Embryonic facial prominence (tissue), 1 donor: Measurements from ENCODE around the gene SLC16A1.
"Not testable (repeated sequence)": the region's sequence is repeated elsewhere in the genome, so short reads cannot be mapped to it uniquely, and the experiment has no call there.

Source experiments
- DNase-seq: peaks from one replicate; pipeline ENCODE4 v3.0.0-alpha.2; 2016; ENCODE audit errors: extremely low spot score

SLC16A1 gene

DNA sequence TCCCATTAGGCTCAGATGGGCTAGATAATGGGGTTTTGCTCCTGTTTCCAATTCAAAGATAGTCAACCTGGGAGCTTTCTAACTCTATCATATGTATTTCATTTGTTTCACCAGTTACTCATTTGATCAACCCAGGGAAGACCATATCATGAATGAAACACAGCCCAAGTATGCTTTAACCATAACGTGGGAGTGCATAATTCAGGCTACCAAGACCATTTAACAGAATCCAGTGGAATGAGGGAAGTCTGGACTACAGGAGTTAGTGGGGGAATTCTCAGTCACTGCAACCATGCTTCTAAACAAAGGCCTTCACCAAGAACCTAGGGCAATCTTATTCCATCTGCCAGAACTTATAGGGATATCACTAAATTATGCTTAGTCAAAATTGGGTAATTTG lies 15.0 kb upstream of the SLC16A1 start:
- DNase-seq: no peak

DNA sequence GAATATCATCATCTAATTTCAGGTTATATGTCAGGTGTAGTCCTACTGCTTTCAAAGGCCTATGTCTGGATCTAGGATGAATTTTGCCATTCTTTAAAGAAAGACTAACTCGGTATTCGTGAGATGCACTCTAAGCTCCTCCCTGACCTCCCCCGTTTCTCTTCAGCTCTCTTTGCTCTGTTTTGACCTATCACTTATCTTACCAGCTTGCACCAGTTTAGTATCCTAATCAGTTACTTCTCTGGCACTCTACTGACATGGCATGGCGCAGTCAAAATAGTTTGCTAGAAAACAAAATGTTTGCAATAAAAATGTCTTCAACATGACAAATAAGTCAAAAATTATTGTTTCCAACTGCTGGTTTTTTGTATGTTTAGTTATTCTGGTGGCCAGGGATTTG lies 8.4 kb upstream of the SLC16A1 start:
- no peak for DNase-seq

DNA sequence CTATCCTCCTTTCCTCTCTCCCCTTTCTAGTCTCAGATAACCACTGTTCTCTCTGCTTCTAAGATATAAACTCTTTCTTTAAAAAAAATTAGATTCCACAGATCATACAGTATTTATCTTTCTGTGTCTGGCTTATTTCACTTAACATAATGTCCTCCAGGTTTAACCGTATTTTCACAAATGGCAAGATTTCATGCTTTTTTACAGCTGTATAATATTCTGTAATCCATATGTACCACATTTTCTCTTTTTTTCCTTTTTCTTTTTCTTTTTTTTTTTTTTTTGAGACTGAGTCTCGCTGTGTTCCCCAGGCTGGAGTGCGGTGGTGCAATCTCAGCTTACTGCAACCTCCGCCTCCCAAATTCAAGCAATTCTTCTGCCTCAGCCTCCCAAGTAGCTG lies 5.1 kb upstream of the SLC16A1 start:
- DNase-seq: no peak

DNA sequence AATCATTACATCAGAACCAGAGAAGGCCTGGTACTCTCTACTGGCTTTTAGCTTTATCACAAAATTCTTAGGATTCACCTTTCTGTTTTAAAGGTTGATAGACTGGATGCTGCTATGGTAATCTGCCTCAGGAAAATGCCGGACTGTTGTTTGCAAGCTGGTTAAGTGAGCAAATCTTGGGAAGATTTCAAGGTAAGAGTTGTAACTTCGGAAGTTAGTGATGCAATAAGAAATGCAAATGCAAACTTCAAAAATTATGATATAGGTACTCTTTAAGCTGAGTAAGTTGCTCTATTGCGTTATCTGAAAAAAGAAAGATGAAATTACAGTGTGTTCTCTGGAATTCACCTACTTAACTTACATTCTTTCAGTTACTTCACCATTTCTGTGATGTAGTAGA lies 4.4 kb upstream of the SLC16A1 start:
- no peak for DNase-seq

DNA sequence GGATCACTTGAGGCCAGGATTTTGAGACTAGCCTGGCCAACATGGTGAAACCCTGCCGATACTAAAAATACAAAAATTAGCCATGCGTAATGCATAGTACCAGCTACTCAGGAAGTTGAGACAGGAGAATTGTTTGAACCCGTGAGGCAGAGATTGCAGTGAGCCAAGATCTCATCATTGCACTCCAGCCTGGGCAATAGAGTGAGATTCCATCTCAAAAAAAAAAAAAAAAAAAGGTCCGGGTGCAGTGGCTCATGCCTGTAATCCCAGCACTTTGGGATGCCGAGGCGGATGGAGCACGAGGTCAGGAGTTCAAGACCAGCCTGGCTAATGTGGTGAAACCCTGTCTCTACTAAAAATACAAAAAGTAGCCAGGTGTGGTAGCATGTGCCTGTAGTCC lies 2.2 kb upstream of the SLC16A1 start:
- DNase-seq: not testable (repeated sequence)

DNA sequence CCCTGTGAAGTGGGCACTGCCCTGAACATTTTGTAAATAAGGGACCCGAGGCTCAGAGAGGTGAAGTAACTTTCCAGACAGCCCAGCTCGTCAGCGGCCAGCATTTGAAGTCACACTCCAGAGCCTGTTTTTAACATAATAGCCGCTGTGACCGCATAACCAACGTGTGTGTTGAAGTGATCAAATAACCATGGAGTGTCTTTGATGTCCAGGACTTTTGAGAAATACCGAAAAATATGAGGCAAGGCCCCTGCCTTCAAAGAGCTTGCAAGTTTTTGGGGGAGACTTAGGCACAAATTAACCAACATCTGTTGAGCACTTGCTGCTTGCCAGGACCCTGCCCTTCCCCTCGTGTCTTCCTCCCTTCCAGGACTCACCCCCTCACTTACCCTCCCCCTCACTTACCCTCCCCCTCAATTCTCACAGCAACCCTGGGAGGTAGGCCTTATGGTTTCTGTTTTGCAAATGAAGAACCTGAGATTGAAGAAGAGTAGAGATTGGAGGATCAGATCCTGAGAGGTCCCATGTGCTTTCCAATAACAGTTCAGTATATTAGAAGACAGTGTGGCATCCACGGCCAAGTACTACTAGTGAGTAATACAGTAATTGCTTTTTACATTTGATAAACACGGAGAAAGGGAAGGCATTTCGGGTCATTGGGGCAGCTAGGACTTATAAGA lies 1.3 kb upstream of the SLC16A1 start:
- DNase-seq: peak; percentile 38

DNA sequence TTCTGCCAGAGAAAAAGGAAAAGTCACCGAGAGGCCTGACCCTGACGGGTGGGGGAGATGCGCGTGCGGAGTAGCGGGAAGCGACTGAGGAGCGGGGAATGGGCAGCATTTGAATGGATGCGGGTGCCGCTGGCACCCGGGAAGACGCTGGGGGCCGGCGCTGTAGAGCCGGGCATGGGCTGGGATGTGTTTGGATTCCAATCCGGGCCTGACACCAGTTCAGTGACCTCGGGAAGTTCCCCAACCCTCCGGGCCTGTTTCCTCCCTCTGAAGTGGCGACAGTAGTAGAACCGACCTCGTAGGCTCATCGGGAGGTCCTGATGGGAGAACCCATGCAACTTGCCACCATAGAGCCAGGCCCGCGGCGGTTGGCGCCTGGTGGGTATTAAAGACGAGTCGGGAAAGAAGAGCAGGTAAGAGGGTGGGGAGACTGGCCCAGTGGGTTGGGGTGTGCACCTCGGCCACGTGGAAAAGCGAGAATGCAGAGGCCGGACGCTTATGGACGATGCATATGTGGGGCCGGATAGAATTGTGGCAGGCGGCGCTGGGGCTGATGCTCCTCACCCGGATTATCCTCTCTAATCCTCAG lies 642 bp upstream of the SLC16A1 start:
- no peak for DNase-seq

DNA sequence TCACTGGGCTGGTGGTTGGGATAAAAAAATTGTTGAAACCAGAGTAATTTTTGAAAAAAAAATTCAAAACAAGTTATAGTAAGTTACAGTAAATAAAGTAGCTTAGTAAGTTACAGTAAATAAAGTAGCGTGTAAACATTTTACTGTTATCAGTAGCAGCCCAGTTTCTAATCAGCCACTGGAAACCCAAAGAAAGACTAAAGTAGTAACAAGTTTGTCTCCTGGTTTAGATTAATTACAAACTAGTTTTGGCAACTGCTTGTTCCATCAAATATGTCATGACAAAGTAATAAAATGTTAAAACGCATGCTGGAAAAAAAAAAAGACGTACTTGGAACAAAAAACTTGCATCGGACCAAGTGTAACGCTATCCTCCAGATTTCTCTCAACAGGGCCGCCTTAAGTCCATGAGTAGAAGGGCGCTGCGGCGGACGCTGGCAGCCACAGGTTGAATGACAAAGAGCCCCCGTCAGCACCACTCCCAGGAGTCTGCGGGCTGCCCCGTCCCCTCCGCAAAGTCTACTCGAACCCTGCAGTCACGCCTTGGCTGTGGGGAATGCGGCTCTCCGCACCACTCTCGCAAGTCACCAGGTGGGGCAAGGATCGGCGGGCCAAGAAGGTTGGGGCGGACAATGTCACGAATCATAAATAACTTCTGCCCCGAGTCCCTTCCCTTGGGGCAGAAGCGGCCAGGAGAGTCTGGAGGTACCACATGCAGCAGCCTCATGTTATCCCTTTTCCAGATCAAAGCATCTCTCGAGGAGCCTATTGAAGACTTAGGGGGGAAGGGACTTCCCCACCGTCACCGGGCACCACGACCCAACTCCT lies 837 bp downstream of the SLC16A1 start:
- DNase-seq: peak; percentile 36

DNA sequence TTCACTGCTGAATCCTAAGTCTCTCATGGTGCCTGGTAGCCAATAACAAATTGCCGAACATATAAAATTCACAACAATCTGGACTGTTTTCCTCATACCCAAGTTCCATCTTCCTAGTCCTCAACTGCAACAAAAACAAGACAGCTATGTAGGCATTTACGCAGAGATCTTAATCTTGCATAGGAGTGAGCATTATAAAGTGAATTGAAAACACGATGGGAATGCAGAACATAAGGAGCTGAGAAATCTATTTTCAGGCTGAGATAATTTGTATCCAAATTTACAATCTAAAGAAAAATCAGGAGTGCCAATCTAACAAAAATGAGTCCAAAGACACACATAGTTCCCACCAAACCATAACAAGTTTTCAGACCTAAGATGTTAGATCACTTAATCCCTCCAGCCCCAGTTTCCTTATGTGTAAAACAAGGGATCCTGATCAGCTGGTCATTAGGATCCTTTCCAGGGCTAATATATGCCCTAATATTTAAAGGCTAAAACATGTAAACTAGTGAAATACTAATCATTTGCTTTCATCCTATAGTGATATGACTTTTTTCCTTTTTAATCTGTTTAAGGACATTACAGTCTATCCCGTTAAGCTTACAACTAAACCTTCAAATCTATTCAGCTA lies 1.9 kb downstream of the SLC16A1 start:
- DNase-seq: no peak

DNA sequence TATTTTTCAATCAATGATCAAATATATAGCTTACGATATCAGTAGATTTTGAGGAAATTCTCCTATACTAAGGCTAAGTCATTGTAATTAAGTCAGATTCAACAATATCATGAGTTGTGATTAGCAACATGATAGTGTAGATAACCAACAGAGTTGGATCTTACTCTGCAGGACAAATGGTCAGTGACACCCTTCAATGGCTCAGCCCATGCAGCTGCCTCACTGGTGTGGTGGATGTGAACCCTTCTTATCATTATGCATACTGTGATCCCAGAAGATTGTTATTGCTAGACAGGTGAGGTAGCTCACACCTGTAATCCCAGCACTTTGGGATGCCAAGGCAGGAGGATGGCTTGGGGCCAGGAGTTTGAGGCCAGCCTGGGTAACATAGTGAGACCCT lies 5.6 kb downstream of the SLC16A1 start:
- DNase-seq: no peak

DNA sequence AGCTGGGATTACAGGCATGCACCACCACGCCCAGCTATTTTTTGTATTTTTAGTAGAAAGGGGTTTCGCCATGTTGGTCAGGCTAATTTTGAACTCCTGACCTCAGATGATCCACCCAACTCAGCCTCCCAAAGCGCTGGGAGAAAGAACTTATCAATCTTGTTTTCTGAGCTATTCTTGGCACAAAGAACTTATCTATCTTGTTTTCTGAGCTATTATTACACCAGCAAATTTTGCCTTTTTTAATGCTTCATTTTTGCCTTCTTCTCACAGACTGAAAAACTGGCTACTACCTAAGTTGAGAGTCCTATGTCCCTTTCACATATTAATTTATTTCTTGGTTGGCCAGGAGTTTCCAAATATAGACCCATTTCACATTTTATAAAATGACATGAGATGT lies 9.3 kb downstream of the SLC16A1 start:
- no peak for DNase-seq

DNA sequence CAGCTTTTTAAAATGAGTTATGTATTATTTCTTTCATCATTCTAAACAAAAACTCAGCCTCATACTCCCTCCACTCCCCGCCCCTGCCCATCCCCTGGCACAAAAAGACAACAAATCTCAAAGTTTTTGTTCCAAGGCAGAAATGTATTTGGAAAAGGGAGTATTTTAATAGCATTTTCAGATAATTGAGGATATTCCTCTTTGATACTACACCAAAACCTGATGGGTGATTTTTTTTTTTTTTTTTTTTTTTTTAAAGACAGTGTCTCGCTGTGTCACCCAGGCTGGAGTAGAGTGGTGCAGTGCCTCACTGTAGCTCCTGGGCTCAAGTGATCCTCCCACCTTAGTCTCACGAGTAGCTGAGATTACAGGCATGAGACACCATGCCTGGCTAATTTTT lies 16.2 kb downstream of the SLC16A1 start:
- DNase-seq: no peak

DNA sequence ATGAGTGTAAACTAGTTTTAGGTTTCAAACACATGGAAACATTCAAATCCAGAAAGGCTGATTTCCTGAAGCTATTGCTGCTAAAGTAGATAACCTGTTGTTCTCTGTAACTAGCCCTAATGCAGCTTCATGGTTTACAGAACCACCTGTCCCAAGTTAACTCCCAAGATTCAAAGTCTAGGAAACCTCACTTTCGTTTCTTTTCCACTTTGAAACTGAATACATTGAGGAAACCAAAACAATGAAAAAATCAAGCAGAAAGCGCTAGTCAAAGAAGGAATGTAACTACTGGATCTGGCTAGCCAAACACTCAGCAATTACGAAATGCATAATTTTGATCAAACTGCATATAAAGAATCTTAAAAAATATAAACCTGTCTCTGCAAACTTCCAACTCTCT lies 17.8 kb downstream of the SLC16A1 start:
- no peak for DNase-seq

DNA sequence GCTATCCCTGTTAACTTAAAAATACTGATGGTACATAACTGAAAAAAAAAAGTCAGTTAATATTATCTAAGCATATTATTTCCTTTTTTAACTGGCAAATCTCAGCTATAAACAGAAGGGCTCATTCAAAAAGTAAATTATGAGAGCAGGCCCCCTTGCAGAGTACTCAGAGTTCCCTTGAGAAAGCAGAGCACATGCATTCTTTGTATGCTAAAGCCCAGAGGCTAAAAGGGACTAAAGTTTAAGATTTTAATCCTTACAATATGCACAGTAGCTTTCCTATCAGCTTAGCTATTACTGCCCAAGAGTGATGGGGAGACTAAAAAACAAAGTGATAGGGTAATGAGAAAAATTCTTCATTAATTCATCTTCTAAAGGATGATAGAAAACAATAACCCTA lies 18.5 kb downstream of the SLC16A1 start:
- DNase-seq: no peak

DNA sequence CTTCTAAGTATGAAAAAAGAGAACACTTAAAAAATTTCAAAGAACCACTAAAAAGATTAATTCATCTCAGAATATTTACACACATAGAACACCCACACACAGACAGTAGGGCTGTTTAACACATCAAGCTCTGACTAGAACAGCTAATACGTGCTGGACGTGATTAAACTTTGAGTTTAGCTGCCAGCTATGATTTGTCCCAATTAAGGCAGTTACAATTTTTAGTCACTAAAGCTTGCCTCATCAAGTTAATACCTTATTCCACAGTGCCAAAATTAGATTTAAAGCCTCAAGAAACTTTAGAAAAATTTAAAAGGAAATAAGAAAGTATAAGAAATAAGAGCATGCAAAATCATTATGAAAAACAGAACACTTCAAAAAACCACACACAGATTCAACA lies 18.9 kb downstream of the SLC16A1 start:
- no peak for DNase-seq

DNA sequence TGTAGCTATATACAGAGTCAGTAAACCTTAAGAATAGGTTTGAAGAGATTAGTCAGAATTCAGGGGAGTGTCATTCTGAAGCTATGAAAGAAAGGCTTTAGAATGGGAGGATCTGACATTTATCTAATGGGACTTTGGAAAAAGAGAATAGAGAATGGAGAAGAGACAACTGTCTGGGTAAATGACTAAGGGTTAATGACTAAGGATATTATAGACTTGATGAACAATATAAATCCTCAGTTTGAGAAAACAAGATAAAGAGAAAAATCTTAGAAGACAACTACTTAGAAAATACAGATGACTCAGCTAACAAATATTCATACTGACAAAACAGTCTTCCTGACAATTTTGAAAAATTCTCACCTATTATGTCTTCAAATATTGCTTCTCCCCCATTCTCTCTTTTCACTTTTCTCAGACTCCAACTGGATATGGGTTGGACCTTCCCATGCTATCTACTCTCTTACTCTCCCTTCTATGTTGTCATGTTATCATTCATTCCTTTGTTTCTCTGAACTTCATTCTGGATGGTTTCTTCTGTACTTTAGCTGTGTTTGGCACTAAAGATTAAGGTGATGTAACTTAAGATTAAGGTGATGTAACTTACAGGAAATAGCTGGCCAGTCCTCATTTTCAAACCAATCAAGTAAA lies 20.4 kb downstream of the SLC16A1 start:
- DNase-seq: no peak

DNA sequence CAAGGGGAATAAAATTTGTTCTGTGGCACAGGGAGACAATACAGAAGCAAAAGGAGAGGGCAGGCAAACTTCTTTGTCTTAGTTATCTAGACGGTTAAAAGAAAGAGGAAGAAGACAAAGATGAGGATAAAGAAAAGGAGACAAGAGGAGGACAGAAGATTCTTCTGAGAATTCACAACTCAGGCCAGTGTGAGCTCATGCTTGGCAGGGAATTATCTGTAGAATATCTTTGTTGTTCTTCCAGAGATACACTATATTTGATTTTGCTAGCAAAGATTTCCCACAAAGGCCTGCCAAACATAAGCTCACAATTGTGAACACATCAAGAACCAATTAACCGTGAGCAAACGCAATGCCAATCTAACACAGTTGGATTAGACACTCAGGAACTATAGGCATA lies 21.4 kb downstream of the SLC16A1 start:
- no peak for DNase-seq

DNA sequence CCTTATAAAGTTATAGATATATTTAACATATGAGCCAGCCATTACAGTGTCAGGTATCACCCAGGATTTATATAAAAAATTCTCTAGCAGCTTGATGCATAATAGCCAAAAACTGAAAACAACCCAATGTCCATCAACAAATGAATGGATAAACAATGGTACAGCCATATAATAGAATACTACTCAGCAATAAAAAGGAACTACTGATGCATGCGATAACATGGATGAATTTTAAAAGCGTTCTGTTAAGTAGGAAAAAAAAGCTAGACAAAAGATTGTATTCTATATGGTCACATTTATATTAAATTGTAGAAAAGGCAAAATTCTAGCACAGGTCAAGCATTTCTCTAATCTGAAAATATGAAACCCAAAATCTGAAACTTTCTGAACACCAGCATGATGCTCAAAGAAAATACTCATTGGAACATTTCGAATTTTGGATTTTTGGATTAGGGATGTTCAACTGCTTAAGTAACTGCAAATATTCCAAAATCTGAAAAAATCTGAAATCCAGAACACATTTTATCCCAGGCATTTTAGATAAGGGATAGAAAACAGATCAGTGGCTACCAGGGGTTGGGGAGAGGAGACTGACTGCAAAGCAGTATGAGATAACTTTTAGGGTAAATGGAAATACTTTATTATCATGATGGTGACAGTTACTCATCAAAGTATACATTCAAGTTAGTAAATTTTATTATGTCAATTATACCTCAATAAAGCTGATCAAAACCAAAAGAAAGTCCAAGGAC lies 22.0 kb downstream of the SLC16A1 start:
- DNase-seq: no peak

DNA sequence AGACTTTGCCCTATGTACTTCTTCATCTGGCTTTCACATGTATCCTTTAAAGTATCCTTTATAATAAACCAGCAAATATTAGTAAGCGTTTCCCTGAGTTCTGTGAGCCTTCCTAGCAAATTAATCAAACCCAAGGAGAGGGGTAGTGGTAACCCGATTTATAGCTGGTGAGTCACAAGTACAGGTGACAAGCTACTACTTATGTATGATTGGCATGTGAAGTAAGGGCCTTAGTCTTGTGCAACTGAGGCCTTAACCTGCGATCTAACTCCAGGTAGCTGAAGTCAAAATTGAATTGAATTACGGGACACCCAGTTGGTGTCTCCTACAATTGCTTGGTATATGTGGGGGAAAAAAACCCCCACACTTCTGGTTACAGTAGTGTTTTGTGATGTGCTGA lies 26.0 kb downstream of the SLC16A1 start:
- DNase-seq: no peak

DNA sequence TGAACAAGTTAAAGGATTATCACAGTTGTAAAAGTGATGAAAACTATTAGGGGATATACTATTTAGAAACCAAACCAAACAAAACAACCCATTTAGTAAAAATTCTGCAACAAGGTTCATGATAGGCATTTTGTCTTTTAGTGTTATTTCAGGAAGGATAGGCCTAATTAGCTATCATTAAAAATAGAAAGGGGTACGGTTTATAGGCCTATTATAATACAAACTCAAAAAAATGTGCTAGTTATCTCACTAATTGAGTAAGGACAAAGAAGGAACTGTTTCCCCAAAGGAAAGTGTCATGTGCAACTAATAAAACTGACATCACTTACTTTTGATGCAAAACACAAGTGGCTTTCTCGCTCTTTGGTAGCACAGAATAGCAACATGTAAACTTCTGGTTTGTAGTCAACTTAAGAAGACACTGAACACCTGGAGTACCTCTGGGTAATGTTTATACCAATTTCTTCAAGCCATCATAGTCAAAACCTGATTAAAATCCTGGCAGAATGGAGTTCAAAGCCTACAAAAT lies 28.5 kb downstream of the SLC16A1 start:
- DNase-seq: no peak

DNA sequence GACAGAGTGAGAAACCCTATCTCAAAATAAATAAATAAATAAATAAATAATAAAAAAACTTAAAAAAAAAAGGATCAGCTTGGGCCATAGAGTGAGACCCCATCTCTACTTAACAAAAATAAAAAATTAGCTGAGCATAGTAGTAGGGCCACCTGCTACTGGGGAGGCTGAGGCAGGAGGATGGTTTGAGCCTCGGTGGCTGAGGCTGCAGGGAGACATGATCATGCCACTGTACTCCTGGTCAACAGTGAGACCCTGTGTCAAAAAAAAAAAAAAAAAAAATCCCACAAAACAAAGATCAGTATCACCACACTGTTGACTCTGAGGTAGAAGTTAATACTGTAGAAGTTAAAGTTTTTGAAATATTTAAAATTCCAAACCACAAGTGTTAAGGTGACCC lies 29.1 kb downstream of the SLC16A1 start:
- DNase-seq: no peak
